BJ (cell line): ENCODE results near the gene AGBL4. TPM values are rescaled to one million over a fixed set of nuclear protein-coding genes. Genes with fewer than 3 reads are reported as not detected.
"Not testable (repeated sequence)": the region's sequence is repeated elsewhere in the genome, so short reads cannot be mapped to it uniquely, and the experiment has no call there.

Experiments
- CTCF ChIA-PET: fragments of 350-600 bp; formaldehyde crosslinking; extraction: SDS; loops from one replicate; lab custom pipeline; 2021; ENCODE audit warnings: antibody characterized with exemption, inconsistent platforms; lab: Yijun Ruan, JAX
- POLR2A ChIA-PET: fragments of 300-600 bp; sonication (Branson Sonifier 250); formaldehyde crosslinking; extraction: SDS; loops from one replicate; lab custom pipeline; 2021; ENCODE audit warnings: antibody characterized with exemption; lab: Charles Lee
- DNase-seq: peaks from one replicate; pipeline ENCODE4 v3.0.0-alpha.2; 2011; ENCODE audit warnings: low read depth
- H3K27me3 ChIP-seq: 2 replicates; pipeline ENCODE4 v1.6.0; 2011; ENCODE audit warnings: low read length; ENCODE audit not compliant: control insufficient read depth, insufficient read depth
- H3K36me3 ChIP-seq: 2 replicates; pipeline ENCODE4 v1.5.1; 2011; ENCODE audit warnings: low read length; ENCODE audit not compliant: control insufficient read depth, insufficient read depth
- H3K4me3 ChIP-seq: 2 replicates; pipeline ENCODE4 v1.5.1; 2011; ENCODE audit warnings: low read depth, mild to moderate bottlenecking, control low read depth, low read length
- CTCF ChIP-seq: IDR thresholded peaks from 2 replicates; pipeline ENCODE4 v1.5.1; 2011; ENCODE audit warnings: low read depth, mild to moderate bottlenecking, control low read depth, inconsistent platforms, low read length, moderate library complexity; ENCODE audit not compliant: insufficient read depth
- polyA plus RNA-seq: library from polyadenylated mRNA; depleted of rRNA; stranded (reverse); fragments of >200 nt; gene quantifications from 2 replicates; pipeline ENCODE4 v1.2.3, GENCODE V29; 2011

The AGBL4 gene
- polyA plus RNA-seq, 1 experiment: not detected

GRCh38 chr1:49307457-49307856 is 716.3 kb downstream of the AGBL4 start:
- H3K27me3 ChIP-seq: no peaks in the 10 kb centered on the region
- H3K36me3 ChIP-seq: no peaks in the 10 kb centered on the region
- ChIA-PET CTCF (no interaction called here), POLR2A (no interaction called here)
- H3K4me3 ChIP-seq: no peak overlapping the region
- no peak for TF ChIP-seq CTCF
- DNase-seq: no peak

GRCh38 chr1:49306507-49307070 is 717.2 kb downstream of the AGBL4 start:
- TF ChIP-seq CTCF: no peak
- CTCF ChIA-PET: no interaction called here
- Histone ChIP-seq H3K4me3 (no peak overlapping the region), H3K36me3 (no peaks in the 10 kb centered on the region), H3K27me3 (no peaks in the 10 kb centered on the region)
- POLR2A ChIA-PET: no interaction called here
- DNase-seq: no peak

GRCh38 chr1:49302400-49302799 is 721.4 kb downstream of the AGBL4 start:
- POLR2A ChIA-PET, H3K27me3 ChIP-seq, H3K36me3 ChIP-seq, DNase-seq, H3K4me3 ChIP-seq, CTCF ChIA-PET: not testable (repeated sequence)

DNA sequence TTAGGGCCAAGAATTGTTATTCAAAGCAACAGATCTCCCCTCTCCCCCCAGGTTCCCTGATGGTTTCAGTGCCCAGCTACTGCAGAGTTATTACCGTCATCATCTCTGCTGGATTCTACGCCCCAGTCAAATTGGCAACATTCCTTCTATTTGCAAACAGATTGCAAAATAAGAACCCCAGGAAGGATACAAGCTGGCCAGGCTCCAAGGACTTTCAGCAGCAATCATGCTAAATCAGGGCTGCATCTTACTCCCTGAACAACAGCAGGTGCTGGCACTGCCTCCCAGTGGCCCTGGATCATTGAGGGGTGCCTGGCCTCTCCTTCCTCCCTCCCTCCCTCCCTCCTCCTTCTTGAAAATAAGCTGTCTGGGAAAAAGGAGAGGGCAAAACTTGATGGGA is 725.5 kb downstream of the AGBL4 start:
- no peak overlapping the region for H3K4me3 ChIP-seq
- H3K27me3 ChIP-seq: no peaks in the 10 kb centered on the region
- TF ChIP-seq CTCF: no peak
- DNase-seq: no peak
- CTCF ChIA-PET: no interaction called here
- POLR2A ChIA-PET: no interaction called here
- H3K36me3 ChIP-seq: no peaks in the 10 kb centered on the region

DNA sequence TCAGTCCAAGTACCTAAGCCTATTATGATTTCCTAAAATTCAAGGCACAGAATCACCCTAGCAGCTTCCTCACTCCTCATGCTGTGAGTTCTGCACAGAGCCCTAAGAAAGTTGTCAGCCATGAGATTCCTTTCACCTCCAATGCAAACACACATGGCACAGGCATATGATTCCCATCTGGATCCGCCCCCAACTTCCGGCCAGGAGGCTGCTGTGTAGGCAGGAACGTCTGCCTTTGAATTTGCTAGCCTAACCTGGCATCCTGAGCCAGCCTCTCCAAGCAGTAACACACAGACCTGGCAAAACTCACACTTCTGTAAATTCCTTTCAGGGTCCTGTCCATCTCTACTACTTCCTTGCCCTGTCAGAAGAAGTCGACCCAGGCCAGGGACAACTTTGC is 726.0 kb downstream of the AGBL4 start:
- TF ChIP-seq CTCF: no peak
- DNase-seq: no peak
- H3K36me3 ChIP-seq: no peaks in the 10 kb centered on the region
- no peaks in the 10 kb centered on the region for H3K27me3 ChIP-seq
- ChIA-PET POLR2A (no interaction called here), CTCF (interaction anchor here (1.1 kb wide), 1 partner anchor 14 kb away, joined by 3 read pairs; no protein-coding TSS in a partner anchor)
- H3K4me3 ChIP-seq: no peak overlapping the region

DNA sequence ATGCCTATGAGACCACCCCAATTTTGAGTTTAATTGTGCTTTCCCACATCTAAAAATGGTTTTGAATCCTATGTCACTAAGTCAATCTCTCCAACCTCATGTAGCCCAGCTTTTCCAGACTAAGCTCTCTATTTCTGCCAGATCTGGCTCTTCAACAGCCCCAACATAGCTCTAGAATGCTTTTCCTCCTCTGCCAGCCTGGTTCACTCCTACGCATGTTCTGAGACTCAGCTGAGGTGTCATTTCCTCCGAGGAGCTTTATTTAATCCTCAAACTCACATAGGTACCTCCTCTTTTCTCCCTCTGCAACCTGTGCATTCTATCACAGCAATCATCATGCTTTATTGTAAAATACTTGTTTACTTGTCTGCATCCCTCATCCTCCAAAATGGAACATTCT is 729.2 kb downstream of the AGBL4 start:
- no peak for DNase-seq

More for the DNA sequence above, 729.2 kb downstream of the AGBL4 start:
- TF ChIP-seq CTCF: no peak
- ChIA-PET CTCF (no interaction called here), POLR2A (no interaction called here)
- Histone ChIP-seq H3K36me3 (no peaks in the 10 kb centered on the region), H3K4me3 (no peak overlapping the region), H3K27me3 (no peaks in the 10 kb centered on the region)
